Islet of Langerhans (tissue), 1 donor: ENCODE measurements around the gene FFAR3.
"Not testable (repeated sequence)": the region's sequence is repeated elsewhere in the genome, so short reads cannot be mapped to it uniquely, and the experiment has no call there.

Source experiments
- FAIRE-seq: peaks from one replicate; lab custom pipeline; 2011; peaks lifted over from hg19 to GRCh38; lab: Jason Lieb, UNC

The FFAR3 gene

DNA sequence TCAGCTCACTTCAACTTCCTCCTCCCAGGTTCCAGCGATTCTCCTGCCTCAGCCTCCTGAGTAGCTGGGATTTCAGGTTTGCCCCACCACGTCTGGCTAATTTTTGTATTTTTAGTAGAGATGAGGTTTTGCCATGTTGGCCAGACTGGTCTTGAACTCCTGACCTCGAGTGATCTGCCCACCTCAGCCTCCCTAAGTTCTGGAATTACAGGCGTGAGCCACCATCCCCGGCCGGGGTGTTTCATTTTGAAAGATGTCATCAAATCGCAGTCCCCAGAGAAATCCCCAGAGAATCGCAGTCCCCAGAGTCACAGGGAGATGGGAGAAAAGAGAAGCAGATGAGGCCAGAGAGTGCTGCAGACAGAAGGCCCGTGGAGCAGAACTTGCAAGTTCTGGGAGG lies 43.2 kb downstream of the FFAR3 start:
- not testable (repeated sequence) for FAIRE-seq

- no peak for FAIRE-seq
Measured at GRCh38 chr19:35403116-35403760, 45.0 kb downstream of the FFAR3 start.

GRCh38 chr19:35404879-35405622 lies 46.8 kb downstream of the FFAR3 start:
- FAIRE-seq, result no peak

DNA sequence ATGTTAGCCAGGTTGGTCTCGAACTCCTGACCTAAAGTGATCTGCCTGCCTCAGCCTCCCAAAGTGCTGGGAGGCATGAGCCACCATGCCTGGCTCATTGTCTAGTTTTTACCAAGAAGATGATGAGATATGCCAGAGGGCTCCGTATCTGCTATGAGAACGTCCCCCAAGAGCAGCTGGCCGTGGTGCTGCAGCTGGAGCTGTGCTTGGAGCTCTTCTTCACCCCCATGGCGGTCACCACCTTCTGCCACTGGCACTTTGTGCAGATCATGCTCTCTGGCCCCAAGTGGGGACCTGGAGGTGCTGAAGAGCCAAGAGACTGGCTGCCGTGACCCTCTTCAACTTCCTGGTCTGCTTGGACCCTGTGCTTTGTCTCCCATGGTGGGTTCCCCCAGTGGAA lies 49.4 kb downstream of the FFAR3 start:
- FAIRE-seq, result no peak

- FAIRE-seq, result no peak
Measured at GRCh38 chr19:35408284-35409171, 50.3 kb downstream of the FFAR3 start.

DNA sequence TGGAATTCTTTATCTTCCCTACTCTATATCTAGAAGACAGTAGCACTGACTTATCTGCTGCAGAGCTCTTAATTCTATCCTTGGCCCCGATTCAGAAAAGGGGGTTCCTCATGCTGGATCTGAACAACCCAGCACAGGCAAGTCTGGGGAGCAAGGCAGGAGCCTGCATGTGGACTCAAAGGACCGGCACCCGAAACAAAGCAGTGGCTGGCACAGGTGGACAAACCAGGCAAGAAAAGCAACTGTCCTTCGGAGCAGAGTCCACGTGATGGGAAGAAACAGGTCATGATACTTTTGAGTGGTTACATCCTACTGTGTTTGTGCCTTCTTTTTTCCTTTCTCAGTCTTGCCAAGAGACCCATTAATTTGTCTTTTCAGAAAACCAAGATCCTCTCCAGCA lies 50.9 kb downstream of the FFAR3 start:
- FAIRE-seq, result no peak
